ENCODE measurements around the gene RPS6KA5.
"Not testable (repeated sequence)": the region's sequence is repeated elsewhere in the genome, so short reads cannot be mapped to it uniquely, and the experiment has no call there.

Gene RPS6KA5

GRCh38 chr14:90867501-90867900 lies 192.9 kb downstream of the RPS6KA5 start:
- no peak for DNase-seq (ENCODE audit: low spot score)

GRCh38 chr14:90866833-90867232 lies 193.6 kb downstream of the RPS6KA5 start:
- no peak for DNase-seq (ENCODE audit: low spot score)

GRCh38 chr14:90864741-90865140 lies 195.7 kb downstream of the RPS6KA5 start:
- no peak for DNase-seq (ENCODE audit: low spot score)

- no peak for DNase-seq (ENCODE audit: low spot score)
Measured at GRCh38 chr14:90858511-90858910, 201.9 kb downstream of the RPS6KA5 start.

- no peak for DNase-seq (ENCODE audit: low spot score)
Measured at GRCh38 chr14:90857866-90858265, 202.6 kb downstream of the RPS6KA5 start.

GRCh38 chr14:90856115-90856514 lies 204.3 kb downstream of the RPS6KA5 start:
- peak; percentile 23 for DNase-seq (ENCODE audit: low spot score)

- no peak for DNase-seq (ENCODE audit: low spot score)
Measured at GRCh38 chr14:90853116-90853515, 207.3 kb downstream of the RPS6KA5 start.

- DNase-seq (ENCODE audit: low spot score), result no peak
Measured at GRCh38 chr14:90851327-90852036, 209.0 kb downstream of the RPS6KA5 start.

GRCh38 chr14:90850487-90850886 lies 210.0 kb downstream of the RPS6KA5 start:
- DNase-seq (ENCODE audit: low spot score), result no peak

- DNase-seq (ENCODE audit: low spot score), result no peak
Measured at GRCh38 chr14:90849787-90850444, 210.5 kb downstream of the RPS6KA5 start.

- DNase-seq (ENCODE audit: low spot score), result no peak
Measured at GRCh38 chr14:90848944-90849731, 211.3 kb downstream of the RPS6KA5 start.

- DNase-seq (ENCODE audit: low spot score), result no peak
Measured at GRCh38 chr14:90846511-90846910, 213.9 kb downstream of the RPS6KA5 start.

GRCh38 chr14:90844321-90844720 lies 216.1 kb downstream of the RPS6KA5 start:
- DNase-seq (ENCODE audit: low spot score), result no peak

GRCh38 chr14:90842726-90843125 lies 217.7 kb downstream of the RPS6KA5 start:
- no peak for DNase-seq (ENCODE audit: low spot score)

GRCh38 chr14:90840667-90841066 lies 219.8 kb downstream of the RPS6KA5 start:
- DNase-seq (ENCODE audit: low spot score), result not testable (repeated sequence)

GRCh38 chr14:90839889-90840266 lies 220.6 kb downstream of the RPS6KA5 start:
- DNase-seq (ENCODE audit: low spot score), result no peak

- no peak for DNase-seq (ENCODE audit: low spot score)
Measured at GRCh38 chr14:90839024-90839888, 221.2 kb downstream of the RPS6KA5 start.

GRCh38 chr14:90838531-90838930 lies 221.9 kb downstream of the RPS6KA5 start:
- DNase-seq (ENCODE audit: low spot score), result not testable (repeated sequence)

GRCh38 chr14:90837355-90837754 lies 223.1 kb downstream of the RPS6KA5 start:
- no peak for DNase-seq (ENCODE audit: low spot score)

GRCh38 chr14:90836692-90837063 lies 223.8 kb downstream of the RPS6KA5 start:
- DNase-seq (ENCODE audit: low spot score), result no peak

- no peak for DNase-seq (ENCODE audit: low spot score)
Measured at GRCh38 chr14:90831821-90832220, 228.6 kb downstream of the RPS6KA5 start.

Data from NAMALWA (cell line).